IMR-90 (cell line): ENCODE measurements around the gene RCC1. TPM values are rescaled to one million over a fixed set of nuclear protein-coding genes. Genes with fewer than 3 reads are reported as not detected.
A peak's percentile ranks its signal among the peaks of the same experiment; 100 is the strongest.

ENCODE experiments used
- ATAC-seq: fragments of 200-7000 bp; cut with Tn5 transposase; 2 replicates; pipeline ENCODE4 v1.9.1; 2020; ENCODE audit warnings: low read depth, mild to moderate bottlenecking, moderate library complexity
- BruUV-seq: library from RNA; stranded (reverse); fragments of 400-500 nt; replicated peaks from 2 replicates; lab custom pipeline; 2021; lab: Mats Ljungman, UMichigan
- CTCF ChIA-PET: fragments of 300-600 bp; formaldehyde crosslinking; extraction: SDS; loops from one replicate; lab custom pipeline; 2021; ENCODE audit warnings: antibody characterized with exemption; lab: Yijun Ruan, JAX
- POLR2A ChIA-PET: fragments of 300-600 bp; sonication (Branson Sonifier 250); formaldehyde crosslinking; loops from one replicate; lab custom pipeline; 2022; ENCODE audit warnings: antibody characterized with exemption; ENCODE audit not compliant: unreplicated experiment; lab: Charles Lee
- DNase-seq: peaks from one replicate; pipeline ENCODE4 v3.0.0; 2013
- H2AFZ ChIP-seq: replicated peaks from 2 replicates; pipeline ENCODE3; 2013; ENCODE audit warnings: low read length, mild to moderate bottlenecking; ENCODE audit not compliant: poor library complexity
- H2AK5ac ChIP-seq: 2 replicates; pipeline ENCODE4 v1.6.1; 2013; ENCODE audit warnings: low read depth, low read length, inconsistent platforms
- H2AK9ac ChIP-seq: replicated peaks from 2 replicates; pipeline ENCODE3; 2013; ENCODE audit warnings: mild to moderate bottlenecking, low read depth, low read length, moderate library complexity; ENCODE audit not compliant: poor library complexity
- H2BK120ac ChIP-seq: 2 replicates; pipeline ENCODE4 v1.6.1; 2013; ENCODE audit warnings: low read depth, low read length, inconsistent platforms
- H2BK15ac ChIP-seq: 3 replicates; pipeline ENCODE4 v1.6.1; 2013; ENCODE audit warnings: low read depth, low read length, inconsistent platforms
- H2BK20ac ChIP-seq: 2 replicates; pipeline ENCODE4 v1.6.1; 2013; ENCODE audit warnings: low read depth, mild to moderate bottlenecking, inconsistent platforms, low read length, moderate library complexity
- H2BK5ac ChIP-seq: 2 replicates; pipeline ENCODE4 v1.6.1; 2013; ENCODE audit warnings: mild to moderate bottlenecking, low read depth, low read length, inconsistent platforms; ENCODE audit not compliant: poor library complexity, severe bottlenecking
- H3K14ac ChIP-seq: replicated peaks from 2 replicates; pipeline ENCODE4 v1.6.1; 2013; ENCODE audit warnings: low read depth, low read length, inconsistent platforms
- H3K18ac ChIP-seq: 2 replicates; pipeline ENCODE4 v1.6.1; 2013; ENCODE audit warnings: low read depth, low read length, control low read depth
- H3K23ac ChIP-seq: 2 replicates; pipeline ENCODE4 v1.6.1; 2013; ENCODE audit warnings: low read depth, low read length, inconsistent platforms
- H3K27ac ChIP-seq: 2 replicates; pipeline ENCODE4 v1.5.1; 2013; ENCODE audit warnings: mild to moderate bottlenecking, control low read depth, low read length; ENCODE audit not compliant: insufficient read depth
- H3K27me3 ChIP-seq: 2 replicates; pipeline ENCODE4 v1.6.1; 2013; ENCODE audit warnings: low read length; ENCODE audit not compliant: control insufficient read depth, insufficient read depth
- H3K36me3 ChIP-seq: 2 replicates; pipeline ENCODE4 v1.6.1; 2013; ENCODE audit warnings: low read length, mixed read lengths; ENCODE audit not compliant: control insufficient read depth, insufficient read depth
- H3K4ac ChIP-seq: 2 replicates; pipeline ENCODE4 v1.6.1; 2013; ENCODE audit warnings: low read depth, low read length, inconsistent platforms
- H3K4me1 ChIP-seq: 2 replicates; pipeline ENCODE4 v1.6.1; 2013; ENCODE audit warnings: low read length, mixed read lengths; ENCODE audit not compliant: control insufficient read depth, insufficient read depth
- H3K4me2 ChIP-seq: 2 replicates; pipeline ENCODE4 v1.6.1; 2013; ENCODE audit warnings: low read depth, mild to moderate bottlenecking, control low read depth, low read length, moderate library complexity
- H3K4me3 ChIP-seq: 2 replicates; pipeline ENCODE4 v1.5.1; 2013; ENCODE audit warnings: low read depth, mild to moderate bottlenecking, control low read depth, low read length, moderate library complexity; ENCODE audit not compliant: insufficient read depth
- H3K56ac ChIP-seq: 2 replicates; pipeline ENCODE4 v1.6.1; 2013; ENCODE audit warnings: low read length, inconsistent platforms; ENCODE audit not compliant: insufficient read depth; ENCODE audit errors: extremely low read depth
- H3K79me1 ChIP-seq, 2 experiments: 2 replicates each; pipeline ENCODE4 v1.6.1; 2013; ENCODE audit warnings: low read length in 2 of 2, inconsistent platforms in 1 of 2, low read depth in 1 of 2
- H3K9ac ChIP-seq: 2 replicates; pipeline ENCODE4 v1.6.1; 2013; ENCODE audit warnings: low read depth, low read length, control low read depth
- H3K9me1 ChIP-seq: 2 replicates; pipeline ENCODE4 v1.6.1; 2013; ENCODE audit warnings: low read length, inconsistent platforms; ENCODE audit not compliant: insufficient read depth
- H3K9me3 ChIP-seq: 2 replicates; pipeline ENCODE4 v1.6.1; 2013; ENCODE audit warnings: low read length; ENCODE audit not compliant: control insufficient read depth, insufficient read depth
- H4K20me1 ChIP-seq: 2 replicates; pipeline ENCODE4 v1.6.1; 2013; ENCODE audit warnings: low read length, inconsistent platforms; ENCODE audit not compliant: insufficient read depth
- H4K5ac ChIP-seq: 2 replicates; pipeline ENCODE4 v1.6.1; 2013; ENCODE audit warnings: mild to moderate bottlenecking, low read depth, low read length, control low read depth
- H4K8ac ChIP-seq, 2 experiments: 2 replicates each; pipeline ENCODE4 v1.6.1; 2013; ENCODE audit warnings: low read depth in 2 of 2, low read length in 2 of 2, control low read depth in 1 of 2, inconsistent platforms in 1 of 2
- H4K91ac ChIP-seq: 2 replicates; pipeline ENCODE4 v1.6.1; 2013; ENCODE audit warnings: low read depth, low read length, inconsistent platforms; ENCODE audit not compliant: insufficient read depth
- FOS ChIP-seq: fragments of 150-350 bp; IDR thresholded peaks from 2 replicates; pipeline ENCODE4 v1.6.1; 2016; ENCODE audit warnings: low read depth, low read length
- RFX5 ChIP-seq: IDR thresholded peaks from 2 replicates; pipeline ENCODE4 v1.8.0; 2012; ENCODE audit warnings: low read depth, mild to moderate bottlenecking, low read length, moderate library complexity
- SMC3 ChIP-seq: fragments of 150-350 bp; IDR thresholded peaks from 2 replicates; pipeline ENCODE4 v1.6.1; 2016; ENCODE audit warnings: low read depth, mild to moderate bottlenecking, antibody characterized with exemption, low read length, moderate library complexity
- WGBS, 2 experiments: methylation state at CpG; one replicate each; pipeline versions ENCODE4 v1.1.5 to v1.1.7; 2013; ENCODE audit warnings: missing lambda C conversion rate in 2 of 2; ENCODE audit not compliant: insufficient read length in 1 of 2; ENCODE audit errors: extremely low coverage in 2 of 2; 5-methylcytosine and 5-hydroxymethylcytosine counted together
- dilution Hi-C: fragments of 300-500 bp; cut with HindIII; formaldehyde crosslinking; loops from one replicate; pipeline ENCODE4 v1.14.3; 2018; ENCODE audit warnings: low sequenced_read_pairs; ENCODE audit not compliant: unreplicated experiment
- in situ Hi-C: fragments of 300-500 bp; cut with MboI; formaldehyde crosslinking; loops from 3 replicates; pipeline ENCODE4 v1.14.3; 2019; ENCODE audit warnings: low sequenced_read_pairs, inconsistent platforms, mixed read lengths
- intact Hi-C: fragments of 100-400 bp; cut with micrococcal nuclease; formaldehyde crosslinking; loops from 2 replicates; pipeline ENCODE4 v1.10.0; 2022
- polyA plus RNA-seq, 3 experiments: library from polyadenylated mRNA; depleted of rRNA; stranded (reverse); fragments of >200 nt; gene quantifications; 2 replicates each; pipeline ENCODE4 v1.2.3, GENCODE V29; 2012; ENCODE audit warnings: low replicate concordance in 1 of 3
- total RNA-seq: library from RNA; depleted of rRNA; stranded (reverse); fragments of >200 nt; gene quantifications from 2 replicates; pipeline ENCODE4 v1.2.3, GENCODE V29; 2012
- TF ChIP-seq, protein P1 (sequence below): fragments of 150-350 bp; IDR thresholded peaks from 2 replicates; pipeline ENCODE4 v1.6.1; 2017; ENCODE audit warnings: mild to moderate bottlenecking, antibody characterized with exemption, low read length, low read depth

RCC1 gene
- total and polyA plus RNA-seq, 2 of the 4 experiments (the other 2 are of a cell fraction), result 33.2 to 43.9 TPM

DNA sequence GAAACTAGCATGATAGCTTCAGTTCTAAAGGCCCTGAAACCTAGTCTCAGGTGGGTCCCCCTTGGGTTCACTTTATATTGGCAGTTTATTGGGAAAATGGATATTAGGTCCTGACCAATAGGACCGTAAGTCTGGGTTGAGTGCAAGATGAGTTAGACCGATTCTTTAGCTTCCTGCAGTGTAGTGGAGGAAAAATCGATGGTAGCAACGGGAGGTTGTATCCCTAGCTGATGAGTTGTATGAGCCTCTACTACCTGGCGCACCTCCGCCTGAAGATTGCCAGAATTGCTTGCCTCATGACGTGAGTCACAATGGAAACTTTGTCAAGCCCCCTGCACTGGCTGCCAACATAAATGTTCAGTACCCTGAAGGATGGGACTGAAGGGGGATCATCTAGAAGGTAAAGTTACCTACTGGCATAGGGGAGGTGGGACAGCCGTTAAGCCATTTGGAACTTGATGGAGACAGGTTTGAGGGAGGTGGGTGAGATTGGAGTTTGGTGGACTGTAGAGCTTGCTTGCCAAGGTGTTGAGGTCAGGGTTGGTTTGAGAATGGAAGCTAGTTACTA, 3.9 kb downstream of the RCC1 start:
- Histone ChIP-seq H3K36me3 (peaks cover 50% of the 10 kb centered on the region), H3K4ac (peak overlapping the region; percentile 62), H3K18ac (peak overlapping the region; percentile 76), H3K9ac (peak overlapping the region; percentile 54), H2AFZ (no peak overlapping the region), H2BK120ac (peak overlapping the region; percentile 5; the same call in 1 of the 2 replicates), H3K9me1 (peaks cover 14% of the 10 kb centered on the region), H3K4me2 (peak overlapping the region; percentile 68), H3K14ac (peak overlapping the region; percentile 65), H2AK5ac (peak overlapping the region; percentile 33), H3K9me3 (no peaks in the 10 kb centered on the region), H4K5ac (peak overlapping the region; percentile 45), H3K23ac (peak overlapping the region; percentile 73), H2AK9ac (peak overlapping the region; percentile 29), H3K79me1 (peaks cover 17 to 38% of the 10 kb centered on the region in 2 experiments), H4K20me1 (peaks cover 82% of the 10 kb centered on the region), H4K91ac (peak overlapping the region; percentile 18), H3K4me3 (no peak overlapping the region; the same call in 1 of the 2 replicates), H2BK20ac (no peak overlapping the region), H2BK5ac (peak overlapping the region; percentile 79), H2BK15ac (no peak overlapping the region), H4K8ac (peak overlapping the region; percentile 54 to 82), H3K27me3 (no peaks in the 10 kb centered on the region), H3K4me1 (peaks cover 13% of the 10 kb centered on the region), H3K56ac (peak overlapping the region; percentile 64), H3K27ac (peak overlapping the region; percentile 79)
- intact Hi-C loops, result loop anchor here (5.0 kb wide), 1 partner anchor 102 kb away; no protein-coding TSS in a partner anchor
- 87% methylated on average over 6 of the region's 8 CpGs; no CpG with 5 or more reads in 1 of the 2 experiments for WGBS, 2 experiments
- DNase-seq, result no peak
- dilution Hi-C loops, result no loop called here
- BruUV-seq, result no TSS peak
- no peak for ATAC-seq
- ChIA-PET POLR2A (interaction anchor here (0.5 to 1.0 kb wide), 4 partner anchors 100 to 252 kb away, joined by 3 to 4 read pairs (median 3); no protein-coding TSS in a partner anchor), CTCF (interaction anchor here (0.6 to 1.7 kb wide), 3 partner anchors 101 to 261 kb away, joined by 3 to 4 read pairs (median 4); no protein-coding TSS in a partner anchor)
- in situ Hi-C loops, result no loop called here
- TF ChIP-seq FOS (no peak), RFX5 (no peak), SMC3 (no peak)
- TF ChIP-seq, protein P1, sequence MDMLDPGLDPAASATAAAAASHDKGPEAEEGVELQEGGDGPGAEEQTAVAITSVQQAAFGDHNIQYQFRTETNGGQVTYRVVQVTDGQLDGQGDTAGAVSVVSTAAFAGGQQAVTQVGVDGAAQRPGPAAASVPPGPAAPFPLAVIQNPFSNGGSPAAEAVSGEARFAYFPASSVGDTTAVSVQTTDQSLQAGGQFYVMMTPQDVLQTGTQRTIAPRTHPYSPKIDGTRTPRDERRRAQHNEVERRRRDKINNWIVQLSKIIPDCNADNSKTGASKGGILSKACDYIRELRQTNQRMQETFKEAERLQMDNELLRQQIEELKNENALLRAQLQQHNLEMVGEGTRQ, result 0 out of 2 replicates have a peak, but pooled peaks have one; percentile 1
